HUES6 (cell line): ENCODE measurements around the gene HLA-DQA1.

Experiments
- H3K27ac ChIP-seq: 2 replicates; pipeline ENCODE4 v1.7.0; 2013; ENCODE audit warnings: low read depth, mild to moderate bottlenecking, low read length, inconsistent platforms
- H3K27me3 ChIP-seq: 2 replicates; pipeline ENCODE4 v1.6.1; 2013; ENCODE audit warnings: low read length; ENCODE audit not compliant: control insufficient read depth, insufficient read depth
- H3K36me3 ChIP-seq: 2 replicates; pipeline ENCODE4 v1.6.1; 2013; ENCODE audit warnings: low read length; ENCODE audit not compliant: control insufficient read depth, insufficient read depth
- H3K4me1 ChIP-seq: 2 replicates; pipeline ENCODE4 v1.6.1; 2013; ENCODE audit warnings: low read length; ENCODE audit not compliant: control insufficient read depth, insufficient read depth
- H3K4me3 ChIP-seq: 2 replicates; pipeline ENCODE4 v1.5.1; 2013; ENCODE audit warnings: low read depth, low read length
- H3K9ac ChIP-seq: one replicate; pipeline ENCODE4 v1.6.1; 2013; ENCODE audit warnings: mild to moderate bottlenecking, low read length
- H3K9me3 ChIP-seq: 2 replicates; pipeline ENCODE4 v1.6.1; 2013; ENCODE audit warnings: low read depth, low read length; ENCODE audit not compliant: control insufficient read depth, insufficient read depth

Gene HLA-DQA1

DNA sequence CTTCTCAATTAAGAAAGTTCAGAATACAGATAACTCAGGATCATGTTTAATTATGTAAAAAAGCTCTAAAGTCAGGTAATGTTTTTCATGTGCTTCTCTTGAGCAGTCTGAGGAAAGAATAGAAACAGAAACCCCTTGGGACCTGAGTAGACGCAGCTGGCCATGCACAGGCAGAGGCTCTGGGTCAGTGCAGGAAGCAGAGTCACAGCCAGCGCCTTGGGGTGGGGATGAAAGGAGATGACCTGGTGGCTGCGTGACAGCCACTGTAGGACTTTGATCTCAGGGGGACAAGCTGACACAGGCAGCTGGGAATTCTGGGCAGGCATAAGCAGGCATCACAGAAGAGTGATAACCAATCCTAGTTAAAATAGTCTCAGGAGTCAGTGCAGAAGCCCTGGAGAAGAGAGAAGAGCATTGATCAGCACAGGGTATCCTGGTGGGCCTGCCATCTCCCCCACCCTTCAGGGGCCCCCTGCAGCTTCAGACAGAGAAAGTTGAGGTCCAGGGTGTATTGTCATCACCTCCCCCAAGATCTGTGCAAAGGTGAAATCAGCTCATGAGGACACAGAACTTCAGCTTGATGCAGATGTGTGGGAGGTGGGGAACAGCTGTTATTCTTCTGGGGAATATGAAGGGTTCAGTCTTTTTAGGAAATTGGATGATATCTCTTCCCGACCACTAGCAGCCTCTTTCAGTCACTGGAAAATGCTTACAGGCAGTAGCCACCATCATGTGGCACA, 22.8 kb downstream of the HLA-DQA1 start:
- peaks cover 4% of the 10 kb centered on the region; the same call in 1 of the 2 replicates for H3K9me3 ChIP-seq
- H3K36me3 ChIP-seq: peaks cover 8% of the 10 kb centered on the region; the same call in 1 of the 2 replicates
- no peak overlapping the region for H3K27ac ChIP-seq
- no peak overlapping the region for H3K9ac ChIP-seq
- peaks cover 17% of the 10 kb centered on the region for H3K4me1 ChIP-seq
- no peak overlapping the region for H3K4me3 ChIP-seq
- H3K27me3 ChIP-seq: peaks cover 10% of the 10 kb centered on the region

DNA sequence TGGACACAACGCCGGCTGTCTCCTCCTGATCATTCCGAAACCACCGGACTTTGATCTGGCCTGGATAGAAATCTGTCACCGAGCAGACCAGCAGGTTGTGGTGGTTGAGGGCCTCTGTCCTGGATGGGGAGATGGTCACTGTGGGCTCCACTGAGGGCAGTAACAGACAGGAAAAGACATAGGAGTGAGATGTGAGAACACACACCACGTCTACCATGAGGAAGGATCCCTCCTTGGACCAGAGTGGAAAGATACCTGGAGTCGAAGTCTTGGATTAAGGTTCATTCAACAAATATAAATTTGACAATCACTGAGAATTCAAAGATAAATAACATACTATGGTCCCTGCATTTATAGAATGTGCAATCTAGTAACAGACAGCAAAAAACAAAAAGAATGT, 24.9 kb downstream of the HLA-DQA1 start:
- peaks cover 12% of the 10 kb centered on the region for H3K4me1 ChIP-seq
- no peak overlapping the region for H3K27ac ChIP-seq
- no peaks in the 10 kb centered on the region for H3K9me3 ChIP-seq
- H3K4me3 ChIP-seq: no peak overlapping the region
- H3K9ac ChIP-seq: no peak overlapping the region
- H3K27me3 ChIP-seq: peaks cover 24% of the 10 kb centered on the region
- H3K36me3 ChIP-seq: peaks cover 8% of the 10 kb centered on the region; the same call in 1 of the 2 replicates

DNA sequence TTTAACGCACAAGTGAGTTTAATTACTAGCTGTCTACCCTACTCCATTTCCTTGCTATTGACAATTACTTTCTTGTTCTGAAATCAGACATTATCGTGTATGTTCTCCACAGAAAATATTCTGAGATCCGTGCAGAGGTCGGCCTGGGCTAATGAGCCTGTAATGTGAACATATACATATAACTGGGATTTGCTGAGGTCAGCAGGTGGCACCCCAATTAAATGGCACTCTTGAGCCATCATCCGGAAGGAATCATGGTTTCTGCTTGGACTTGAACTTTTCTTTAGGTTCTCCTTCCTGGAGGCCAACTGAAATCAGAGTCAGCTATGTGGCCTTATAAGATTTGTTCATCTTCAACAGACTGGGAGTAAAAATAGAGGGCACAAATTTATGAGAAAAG, 25.6 kb downstream of the HLA-DQA1 start:
- Histone ChIP-seq H3K36me3 (peaks cover 8% of the 10 kb centered on the region; the same call in 1 of the 2 replicates), H3K27me3 (peaks cover 24% of the 10 kb centered on the region), H3K4me3 (no peak overlapping the region), H3K27ac (no peak overlapping the region), H3K9me3 (no peaks in the 10 kb centered on the region), H3K9ac (no peak overlapping the region), H3K4me1 (peaks cover 9% of the 10 kb centered on the region)

DNA sequence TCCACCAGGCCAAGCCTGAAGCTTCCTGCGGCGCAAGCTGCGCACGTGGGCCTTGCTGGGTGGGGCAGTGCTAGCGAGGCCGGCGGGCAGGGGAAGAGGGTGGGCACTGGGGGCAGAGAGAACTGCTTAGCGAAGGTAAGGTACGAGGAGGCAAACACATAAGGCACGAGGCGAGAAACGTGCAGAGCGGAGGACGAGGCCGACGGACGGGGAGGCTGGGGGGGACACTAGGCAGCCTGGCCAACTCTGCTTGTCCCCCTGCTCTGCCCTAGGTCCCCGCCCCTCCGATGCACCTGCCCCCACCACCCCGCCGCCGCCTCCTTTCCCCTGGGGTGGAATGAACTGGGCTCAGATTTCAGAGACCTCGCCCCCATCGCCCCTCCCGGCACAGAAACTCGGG, 27.1 kb downstream of the HLA-DQA1 start:
- Histone ChIP-seq H3K36me3 (peaks cover 8% of the 10 kb centered on the region; the same call in 1 of the 2 replicates), H3K27ac (no peak overlapping the region), H3K4me1 (no peaks in the 10 kb centered on the region; the same call in none of the 2 replicates), H3K4me3 (peak overlapping the region; percentile 58; the same call in 1 of the 2 replicates), H3K27me3 (peaks cover 24% of the 10 kb centered on the region), H3K9me3 (no peaks in the 10 kb centered on the region), H3K9ac (no peak overlapping the region)

DNA sequence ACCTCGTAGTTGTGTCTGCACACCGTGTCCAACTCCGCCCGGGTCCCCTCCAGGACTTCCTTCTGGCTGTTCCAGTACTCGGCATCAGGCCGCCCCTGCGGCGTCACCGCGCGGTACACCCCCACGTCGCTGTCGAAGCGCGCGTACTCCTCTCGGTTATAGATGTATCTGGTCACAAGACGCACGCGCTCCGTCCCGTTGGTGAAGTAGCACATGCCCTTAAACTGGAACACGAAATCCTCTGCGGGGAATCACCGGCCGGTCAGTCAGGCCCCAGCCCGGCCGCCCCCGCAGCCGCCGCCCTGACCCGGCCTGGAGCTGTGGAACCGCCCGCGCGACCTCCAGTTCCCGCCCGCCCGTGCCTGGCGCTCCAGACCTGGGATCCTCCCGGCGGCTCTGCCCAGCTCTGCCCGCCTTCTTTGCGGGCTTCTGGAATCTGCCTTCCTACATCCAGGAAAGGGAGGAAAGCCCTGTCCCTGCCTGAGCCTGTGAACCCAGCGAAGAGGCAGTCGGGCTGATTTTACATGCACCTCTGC, 27.7 kb downstream of the HLA-DQA1 start:
- Histone ChIP-seq H3K9me3 (no peaks in the 10 kb centered on the region), H3K9ac (peak overlapping the region; percentile 52), H3K27me3 (peaks cover 24% of the 10 kb centered on the region), H3K4me1 (no peaks in the 10 kb centered on the region; the same call in none of the 2 replicates), H3K4me3 (peak overlapping the region; percentile 58), H3K36me3 (peaks cover 8% of the 10 kb centered on the region; the same call in 1 of the 2 replicates), H3K27ac (no peak overlapping the region)

DNA sequence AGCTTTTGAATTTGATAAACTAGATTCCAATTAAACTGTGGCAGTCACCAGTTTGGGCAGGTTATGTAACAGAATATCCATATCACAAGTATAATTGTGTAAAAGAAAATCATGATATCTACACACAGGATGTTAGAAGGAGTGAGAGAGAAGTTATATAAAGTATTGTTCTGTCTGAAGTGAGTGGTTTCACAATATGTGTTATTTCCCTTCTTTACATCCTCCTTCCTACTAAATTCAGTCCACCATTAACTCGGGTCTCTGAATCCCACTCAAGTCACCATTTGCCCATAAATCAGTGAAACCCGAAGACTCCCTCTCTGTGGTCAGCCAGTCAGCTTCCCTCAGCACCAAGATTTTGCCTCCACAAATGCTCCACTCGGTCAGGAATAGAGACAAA, 28.5 kb downstream of the HLA-DQA1 start:
- H3K27ac ChIP-seq: no peak overlapping the region
- no peaks in the 10 kb centered on the region for H3K9me3 ChIP-seq
- peak overlapping the region; percentile 58 for H3K4me3 ChIP-seq
- H3K9ac ChIP-seq: peak overlapping the region; percentile 52
- H3K36me3 ChIP-seq: peaks cover 5% of the 10 kb centered on the region; the same call in 1 of the 2 replicates
- no peaks in the 10 kb centered on the region; the same call in none of the 2 replicates for H3K4me1 ChIP-seq
- H3K27me3 ChIP-seq: peaks cover 24% of the 10 kb centered on the region

DNA sequence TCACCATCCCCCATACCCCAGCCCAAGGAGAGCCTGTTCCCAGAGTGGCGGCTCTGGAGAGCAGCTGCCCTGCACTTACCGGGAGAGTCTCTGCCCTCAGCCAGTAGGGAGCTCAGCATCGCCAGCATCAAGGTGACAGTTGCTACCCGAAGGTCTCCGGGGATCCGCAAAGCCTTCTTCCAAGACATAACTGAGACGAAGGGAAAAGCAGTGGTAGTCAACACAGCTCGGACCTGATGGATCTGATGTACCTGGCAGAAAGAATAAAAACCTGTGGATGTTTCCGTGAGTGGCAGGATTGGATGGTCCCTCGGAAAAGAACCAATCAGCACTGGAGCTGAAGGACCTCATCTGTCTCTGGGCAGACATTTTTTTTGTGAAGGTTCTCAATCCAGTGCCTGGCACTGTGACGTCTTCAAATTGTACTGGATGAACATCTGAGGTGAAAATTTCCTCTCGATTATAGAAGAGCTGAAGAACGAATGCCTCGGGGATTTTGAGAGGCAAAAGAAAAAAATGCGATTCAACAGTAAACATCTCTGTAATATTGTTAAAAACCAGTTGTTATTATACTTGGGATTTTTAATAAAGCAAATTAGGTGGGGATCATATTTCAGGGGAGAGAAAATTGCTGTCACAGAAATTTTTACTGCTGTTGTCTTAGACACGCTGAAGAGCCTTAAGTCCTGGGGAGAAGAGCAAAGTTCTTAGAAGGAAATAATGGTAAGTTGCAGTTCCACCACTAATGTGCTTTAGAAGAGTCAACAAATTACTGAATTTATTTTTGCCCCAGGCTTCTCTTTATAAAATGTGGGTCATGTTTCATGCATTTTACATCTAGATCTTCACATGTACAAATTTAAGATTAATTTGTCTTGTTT, 29.5 kb downstream of the HLA-DQA1 start, which contains the start of gene HLA-DQB1:
Gene HLA-DQB1 (minus strand): TSS at position 238 of the 881 bp plus-strand sequence. CDS start 50 bp downstream, at position 188.
- Histone ChIP-seq H3K4me1 (no peaks in the 10 kb centered on the region; the same call in none of the 2 replicates), H3K9me3 (no peaks in the 10 kb centered on the region), H3K27ac (no peak within 1 kb of the TSS), H3K36me3 (no peaks in the 10 kb centered on the region), H3K4me3 (peak within 1 kb of the TSS; percentile 58), H3K27me3 (peaks cover 24% of the 10 kb centered on the region), H3K9ac (peak within 1 kb of the TSS; percentile 52)

DNA sequence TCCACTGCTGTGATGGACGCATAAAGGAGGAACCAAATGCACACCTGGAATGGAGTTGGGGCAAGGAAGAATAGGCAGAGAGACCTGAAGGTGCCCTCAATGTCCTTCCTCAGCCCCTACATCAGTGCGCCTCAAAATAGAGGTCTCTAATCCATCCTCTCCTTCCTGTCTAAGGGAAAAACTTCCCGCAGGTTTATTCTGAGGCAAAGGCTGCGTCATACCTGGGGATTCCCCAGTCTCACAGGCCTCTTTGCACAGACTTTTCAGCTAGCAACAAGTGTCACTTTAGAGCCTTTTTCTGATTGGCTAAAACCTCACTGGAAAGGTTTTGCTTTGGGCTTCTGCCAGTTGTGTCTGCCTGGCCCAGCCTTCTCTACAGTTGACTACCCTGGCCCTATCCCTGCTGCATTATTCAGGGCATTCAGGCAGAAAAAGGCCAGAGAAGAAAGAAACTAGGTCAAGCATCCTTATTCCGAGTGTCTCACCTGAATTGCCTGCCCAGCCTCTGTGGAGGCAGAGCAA, 31.1 kb downstream of the HLA-DQA1 start:
- H3K9me3 ChIP-seq: no peaks in the 10 kb centered on the region
- no peak overlapping the region for H3K9ac ChIP-seq
- no peaks in the 10 kb centered on the region; the same call in none of the 2 replicates for H3K4me1 ChIP-seq
- H3K27ac ChIP-seq: no peak overlapping the region
- no peaks in the 10 kb centered on the region for H3K36me3 ChIP-seq
- peaks cover 24% of the 10 kb centered on the region for H3K27me3 ChIP-seq
- H3K4me3 ChIP-seq: no peak overlapping the region

DNA sequence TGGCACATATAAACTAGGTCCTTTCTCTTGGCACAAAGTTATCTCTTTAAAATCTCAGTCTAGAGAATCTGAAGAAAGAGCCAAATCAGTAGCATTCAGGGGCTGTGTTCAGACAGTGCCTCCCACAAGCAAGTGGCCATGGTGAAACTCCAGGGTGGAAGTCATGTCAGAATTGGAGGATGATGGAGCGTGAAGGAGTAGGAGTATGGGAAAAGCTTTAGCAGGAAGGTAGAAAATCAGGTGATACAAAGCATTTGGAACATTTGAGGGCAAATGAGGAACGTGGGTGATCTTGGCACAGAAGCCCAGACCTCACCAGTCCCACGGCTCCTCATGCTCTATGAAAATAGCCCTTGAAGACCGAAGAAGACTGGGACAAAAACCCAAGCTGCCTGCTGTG, 32.0 kb downstream of the HLA-DQA1 start:
- Histone ChIP-seq H3K4me1 (no peaks in the 10 kb centered on the region; the same call in none of the 2 replicates), H3K36me3 (no peaks in the 10 kb centered on the region), H3K9me3 (no peaks in the 10 kb centered on the region), H3K27ac (no peak overlapping the region), H3K27me3 (peaks cover 21% of the 10 kb centered on the region), H3K9ac (no peak overlapping the region), H3K4me3 (no peak overlapping the region)

DNA sequence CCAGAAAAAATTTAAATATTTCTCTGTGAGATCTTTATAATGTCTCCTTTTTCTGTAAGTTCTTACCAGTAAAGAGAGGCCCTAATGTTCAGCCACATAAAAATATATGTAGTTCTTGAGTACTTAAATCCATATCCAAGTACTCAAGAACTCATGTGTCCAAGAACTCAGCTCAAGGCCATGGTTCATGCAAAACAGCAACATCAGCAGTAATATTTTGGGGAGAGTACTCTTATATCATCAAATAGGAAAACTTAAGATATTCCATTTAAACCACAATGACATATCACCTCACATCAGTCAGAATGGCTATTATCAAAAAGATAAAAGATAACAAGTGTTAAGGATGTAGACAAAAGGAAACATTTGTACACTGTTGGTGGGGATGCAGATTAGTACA, 32.7 kb downstream of the HLA-DQA1 start:
- no peak overlapping the region for H3K9ac ChIP-seq
- no peaks in the 10 kb centered on the region; the same call in none of the 2 replicates for H3K4me1 ChIP-seq
- no peak overlapping the region for H3K4me3 ChIP-seq
- no peak overlapping the region for H3K27ac ChIP-seq
- H3K27me3 ChIP-seq: peaks cover 14% of the 10 kb centered on the region
- no peaks in the 10 kb centered on the region for H3K9me3 ChIP-seq
- no peaks in the 10 kb centered on the region for H3K36me3 ChIP-seq
